Measurements from ENCODE around the gene PNLIPRP3.

PNLIPRP3 gene

GRCh38 chr10:116489460-116489859 is 61.8 kb downstream of the PNLIPRP3 start:
- H3K4me1 ChIP-seq: no peaks in the 10 kb centered on the region
- H3K36me3 ChIP-seq (replicated peaks): no peaks in the 10 kb centered on the region
- no peak overlapping the region for H3K4me3 ChIP-seq
- in situ Hi-C loops (cut with MboI; ENCODE audit: low sequenced_read_pairs): no loop called here
- no peak for DNase-seq (ENCODE audit: low spot score in 2 of 2)
- peaks cover 2% of the 10 kb centered on the region; the same call in 1 of the 2 replicates for H3K27me3 ChIP-seq (ENCODE audit: low read depth)
- no peaks in the 10 kb centered on the region for H3K9me3 ChIP-seq

GRCh38 chr10:116490028-116490662 is 62.5 kb downstream of the PNLIPRP3 start:
- Histone ChIP-seq H3K27me3 (ENCODE audit: low read depth) (peaks cover 2% of the 10 kb centered on the region; the same call in 1 of the 2 replicates), H3K4me3 (no peak overlapping the region), H3K4me1 (no peaks in the 10 kb centered on the region), H3K36me3 (replicated peaks) (no peaks in the 10 kb centered on the region), H3K9me3 (no peaks in the 10 kb centered on the region)
- in situ Hi-C loops (cut with MboI; ENCODE audit: low sequenced_read_pairs): no loop called here
- peak in 1 of 2 experiments; percentile 10 for DNase-seq (ENCODE audit: low spot score in 2 of 2)

GRCh38 chr10:116504786-116505185 is 77.1 kb downstream of the PNLIPRP3 start:
- no peaks in the 10 kb centered on the region for H3K27me3 ChIP-seq (ENCODE audit: low read depth)
- in situ Hi-C loops (cut with MboI; ENCODE audit: low sequenced_read_pairs): no loop called here

GRCh38 chr10:116510565-116510964 is 82.9 kb downstream of the PNLIPRP3 start:
- Histone ChIP-seq H3K9me3 (no peaks in the 10 kb centered on the region), H3K27me3 (ENCODE audit: low read depth) (no peaks in the 10 kb centered on the region), H3K4me1 (no peaks in the 10 kb centered on the region), H3K36me3 (replicated peaks) (no peaks in the 10 kb centered on the region), H3K4me3 (no peak overlapping the region)
- in situ Hi-C loops (cut with MboI; ENCODE audit: low sequenced_read_pairs): no loop called here
- DNase-seq (ENCODE audit: low spot score in 2 of 2): no peak

More at GRCh38 chr10:116504786-116505185, 77.1 kb downstream of the PNLIPRP3 start:
- no peaks in the 10 kb centered on the region for H3K9me3 ChIP-seq
- no peaks in the 10 kb centered on the region for H3K4me1 ChIP-seq
- H3K36me3 ChIP-seq (replicated peaks): no peaks in the 10 kb centered on the region
- no peak for DNase-seq (ENCODE audit: low spot score in 2 of 2)
- no peak overlapping the region for H3K4me3 ChIP-seq

- Histone ChIP-seq H3K36me3 (replicated peaks) (no peaks in the 10 kb centered on the region), H3K4me3 (no peak overlapping the region), H3K4me1 (no peaks in the 10 kb centered on the region), H3K9me3 (no peaks in the 10 kb centered on the region), H3K27me3 (ENCODE audit: low read depth) (no peaks in the 10 kb centered on the region)
- in situ Hi-C loops (cut with MboI; ENCODE audit: low sequenced_read_pairs): no loop called here
- DNase-seq (ENCODE audit: low spot score in 2 of 2): no peak
Observed at GRCh38 chr10:116511365-116511764, 83.7 kb downstream of the PNLIPRP3 start.

- Histone ChIP-seq H3K4me3 (no peak overlapping the region), H3K4me1 (no peaks in the 10 kb centered on the region), H3K36me3 (replicated peaks) (no peaks in the 10 kb centered on the region), H3K9me3 (no peaks in the 10 kb centered on the region), H3K27me3 (ENCODE audit: low read depth) (0 out of 2 replicates have a peak, but pooled peaks cover 5% of the 10 kb centered on the region)
- peak; percentile 29 to 61 for DNase-seq (ENCODE audit: low spot score in 2 of 2)
- in situ Hi-C loops (cut with MboI; ENCODE audit: low sequenced_read_pairs): no loop called here
Observed at GRCh38 chr10:116521424-116522290, 94.0 kb downstream of the PNLIPRP3 start.

- 0 out of 2 replicates have a peak, but pooled peaks cover 5% of the 10 kb centered on the region for H3K27me3 ChIP-seq (ENCODE audit: low read depth)
- H3K36me3 ChIP-seq (replicated peaks): no peaks in the 10 kb centered on the region
- no peaks in the 10 kb centered on the region for H3K9me3 ChIP-seq
- no peaks in the 10 kb centered on the region for H3K4me1 ChIP-seq
- no peak overlapping the region for H3K4me3 ChIP-seq
- in situ Hi-C loops (cut with MboI; ENCODE audit: low sequenced_read_pairs): no loop called here
- DNase-seq (ENCODE audit: low spot score in 2 of 2): no peak
Observed at GRCh38 chr10:116522803-116523381, 95.2 kb downstream of the PNLIPRP3 start.

GRCh38 chr10:116524736-116525135 is 97.1 kb downstream of the PNLIPRP3 start:
- in situ Hi-C loops (cut with MboI; ENCODE audit: low sequenced_read_pairs): no loop called here
- H3K9me3 ChIP-seq: no peaks in the 10 kb centered on the region
- no peaks in the 10 kb centered on the region for H3K36me3 ChIP-seq (replicated peaks)

GRCh38 chr10:116526219-116526618 is 98.6 kb downstream of the PNLIPRP3 start:
- Histone ChIP-seq H3K9me3 (no peaks in the 10 kb centered on the region), H3K27me3 (ENCODE audit: low read depth) (0 out of 2 replicates have a peak, but pooled peaks cover 5% of the 10 kb centered on the region), H3K36me3 (replicated peaks) (no peaks in the 10 kb centered on the region), H3K4me1 (no peaks in the 10 kb centered on the region), H3K4me3 (no peak overlapping the region)
- in situ Hi-C loops (cut with MboI; ENCODE audit: low sequenced_read_pairs): no loop called here
- DNase-seq (ENCODE audit: low spot score in 2 of 2): no peak

More at GRCh38 chr10:116524736-116525135, 97.1 kb downstream of the PNLIPRP3 start:
- H3K4me1 ChIP-seq: no peaks in the 10 kb centered on the region
- H3K27me3 ChIP-seq (ENCODE audit: low read depth): 0 out of 2 replicates have a peak, but pooled peaks cover 5% of the 10 kb centered on the region
- no peak overlapping the region for H3K4me3 ChIP-seq
- DNase-seq (ENCODE audit: low spot score in 2 of 2): no peak
